Lower lobe of right lung (tissue), 2 donors: Measurements from ENCODE around the gene CCDC70. TPM values are rescaled to one million over a fixed set of nuclear protein-coding genes. Genes with fewer than 3 reads are reported as not detected.

Source experiments
- ATAC-seq, 2 donors: fragments of 200-7000 bp; cut with Tn5 transposase; one replicate each; pipeline ENCODE4 v1.9.1; 2020 to 2022; ENCODE audit warnings: mild to moderate bottlenecking in 2 of 2, moderate library complexity in 2 of 2
- DNase-seq: peaks from one replicate; pipeline ENCODE4 v3.0.0-alpha.2; 2020
- H3K27ac ChIP-seq: fragments of 200-600 bp; one replicate; pipeline ENCODE4 v1.8.0; 2022
- H3K27me3 ChIP-seq: fragments of 200-600 bp; one replicate; pipeline ENCODE4 v1.8.0; 2022; ENCODE audit warnings: low read depth
- H3K36me3 ChIP-seq: fragments of 200-600 bp; one replicate; pipeline ENCODE4 v1.8.0; 2022; ENCODE audit warnings: mild to moderate bottlenecking
- H3K4me1 ChIP-seq: fragments of 200-600 bp; one replicate; pipeline ENCODE4 v1.8.0; 2022
- H3K4me3 ChIP-seq: fragments of 200-600 bp; one replicate; pipeline ENCODE4 v1.8.0; 2022; ENCODE audit warnings: mild to moderate bottlenecking
- H3K9me3 ChIP-seq: fragments of 200-600 bp; one replicate; pipeline ENCODE4 v1.8.0; 2022
- CTCF ChIP-seq: fragments of 200-600 bp; IDR thresholded peaks from one replicate; pipeline ENCODE4 v1.8.0; 2022; ENCODE audit warnings: antibody characterized with exemption, mild to moderate bottlenecking
- intact Hi-C: fragments of 100-400 bp; cut with DNase I; formaldehyde crosslinking; loops from one replicate; pipeline ENCODE4 v1.11.0; 2022
- total RNA-seq: library from RNA; stranded (reverse); fragmentation: NEBNext Ultra II Directional; extraction: Animal tissue kit (Norgen Biotek cat#: 25700); gene quantifications from one replicate; pipeline ENCODE4 v1.2.1, GENCODE V29; 2021
- donor health status: DM: no; HTN: yes; CAD: no; lungs with severe emphysema.

The CCDC70 gene
- total RNA-seq, 1 donor from 2014 or later, result not detected

GRCh38 chr13:51885651-51886050 lies 23.9 kb downstream of the CCDC70 start:
- H3K4me1 ChIP-seq, result no peaks in the 10 kb centered on the region
- DNase-seq (no peak), ATAC-seq (no peak)
- no peaks in the 10 kb centered on the region for H3K36me3 ChIP-seq
- H3K27ac ChIP-seq, result no peak overlapping the region
- no peaks in the 10 kb centered on the region for H3K27me3 ChIP-seq
- TF ChIP-seq CTCF, result no peak
- intact Hi-C loops, result no loop called here
- no peaks in the 10 kb centered on the region for H3K9me3 ChIP-seq
- no peak overlapping the region for H3K4me3 ChIP-seq

- intact Hi-C loops, result no loop called here
- no peak overlapping the region for H3K27ac ChIP-seq
- TF ChIP-seq CTCF, result no peak
Observed at GRCh38 chr13:51887468-51887867, 25.7 kb downstream of the CCDC70 start.

GRCh38 chr13:51892657-51893056 lies 30.9 kb downstream of the CCDC70 start:
- Histone ChIP-seq H3K27me3 (no peaks in the 10 kb centered on the region), H3K4me3 (no peak overlapping the region), H3K4me1 (no peaks in the 10 kb centered on the region), H3K9me3 (no peaks in the 10 kb centered on the region), H3K36me3 (no peaks in the 10 kb centered on the region), H3K27ac (no peak overlapping the region)
- intact Hi-C loops, result no loop called here
- DNase-seq (no peak), ATAC-seq (no peak)
- TF ChIP-seq CTCF, result no peak

More at GRCh38 chr13:51887468-51887867, 25.7 kb downstream of the CCDC70 start:
- H3K27me3 ChIP-seq, result no peaks in the 10 kb centered on the region
- H3K36me3 ChIP-seq, result no peaks in the 10 kb centered on the region
- ATAC-seq (no peak), DNase-seq (no peak)
- no peaks in the 10 kb centered on the region for H3K4me1 ChIP-seq
- no peak overlapping the region for H3K4me3 ChIP-seq
- no peaks in the 10 kb centered on the region for H3K9me3 ChIP-seq

- no peaks in the 10 kb centered on the region for H3K9me3 ChIP-seq
- ATAC-seq (no peak), DNase-seq (no peak)
- no peak overlapping the region for H3K4me3 ChIP-seq
- H3K36me3 ChIP-seq, result no peaks in the 10 kb centered on the region
- intact Hi-C loops, result no loop called here
- H3K4me1 ChIP-seq, result no peaks in the 10 kb centered on the region
- H3K27ac ChIP-seq, result no peak overlapping the region
- no peaks in the 10 kb centered on the region for H3K27me3 ChIP-seq
- TF ChIP-seq CTCF, result no peak
Observed at GRCh38 chr13:51894239-51894638, 32.5 kb downstream of the CCDC70 start.

- Histone ChIP-seq H3K9me3 (no peaks in the 10 kb centered on the region), H3K27ac (no peak overlapping the region), H3K4me3 (no peak overlapping the region), H3K27me3 (no peaks in the 10 kb centered on the region), H3K36me3 (no peaks in the 10 kb centered on the region), H3K4me1 (no peaks in the 10 kb centered on the region)
- intact Hi-C loops, result no loop called here
- peak; percentile 54 for TF ChIP-seq CTCF
- DNase-seq (peak; percentile 54), ATAC-seq (peak; percentile 78 to 81)
Observed at GRCh38 chr13:51895906-51896888, 34.4 kb downstream of the CCDC70 start.
